Measurements from ENCODE around the gene PRDM2. TPM values are rescaled to one million over a fixed set of nuclear protein-coding genes. Genes with fewer than 3 reads are reported as not detected.

The PRDM2 gene
- total RNA-seq, 1 donor from 2014 or later: 55.2 TPM

- TF ChIP-seq, protein P1, sequence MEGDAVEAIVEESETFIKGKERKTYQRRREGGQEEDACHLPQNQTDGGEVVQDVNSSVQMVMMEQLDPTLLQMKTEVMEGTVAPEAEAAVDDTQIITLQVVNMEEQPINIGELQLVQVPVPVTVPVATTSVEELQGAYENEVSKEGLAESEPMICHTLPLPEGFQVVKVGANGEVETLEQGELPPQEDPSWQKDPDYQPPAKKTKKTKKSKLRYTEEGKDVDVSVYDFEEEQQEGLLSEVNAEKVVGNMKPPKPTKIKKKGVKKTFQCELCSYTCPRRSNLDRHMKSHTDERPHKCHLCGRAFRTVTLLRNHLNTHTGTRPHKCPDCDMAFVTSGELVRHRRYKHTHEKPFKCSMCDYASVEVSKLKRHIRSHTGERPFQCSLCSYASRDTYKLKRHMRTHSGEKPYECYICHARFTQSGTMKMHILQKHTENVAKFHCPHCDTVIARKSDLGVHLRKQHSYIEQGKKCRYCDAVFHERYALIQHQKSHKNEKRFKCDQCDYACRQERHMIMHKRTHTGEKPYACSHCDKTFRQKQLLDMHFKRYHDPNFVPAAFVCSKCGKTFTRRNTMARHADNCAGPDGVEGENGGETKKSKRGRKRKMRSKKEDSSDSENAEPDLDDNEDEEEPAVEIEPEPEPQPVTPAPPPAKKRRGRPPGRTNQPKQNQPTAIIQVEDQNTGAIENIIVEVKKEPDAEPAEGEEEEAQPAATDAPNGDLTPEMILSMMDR (conservative IDR thresholded peaks at IDR 0.05): no peak
- peaks cover 3% of the 10 kb centered on the region for H3K9me3 Mint-ChIP-seq
- H3K27me3 Mint-ChIP-seq (ENCODE audit: low read depth): no peaks in the 10 kb centered on the region
- H3K36me3 Mint-ChIP-seq (ENCODE audit: low read depth): peaks cover 3% of the 10 kb centered on the region
- H3K27ac Mint-ChIP-seq (ENCODE audit: unreplicated experiment): no peak overlapping the region
- DNase-seq (ENCODE audit: low read depth, low spot score): no peak
- H3K4me3 Mint-ChIP-seq: no peak overlapping the region
- no peaks in the 10 kb centered on the region for H3K4me1 Mint-ChIP-seq
Observed at GRCh38 chr1:13662493-13662892, 37.5 kb upstream of the PRDM2 start.

DNA sequence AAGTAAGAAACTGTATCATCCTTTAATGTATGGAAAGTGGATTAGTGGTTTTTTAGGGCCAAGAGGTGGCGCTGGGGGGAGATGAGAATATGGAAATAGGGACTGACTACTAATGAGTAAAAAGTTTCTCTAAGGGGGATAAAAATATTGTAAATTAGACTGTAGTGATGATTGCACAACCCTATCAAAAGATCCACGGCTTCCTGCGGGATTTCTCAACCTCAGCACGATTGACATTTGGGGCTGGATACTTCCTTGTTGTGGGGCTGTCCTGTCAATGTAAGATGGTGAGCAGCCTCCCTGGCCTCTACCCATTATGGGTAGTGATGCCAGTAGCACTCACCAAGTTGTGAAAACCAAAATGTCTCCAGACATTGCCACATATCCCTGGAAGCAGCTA is 36.0 kb upstream of the PRDM2 start:
- Mint-ChIP-seq H3K9me3 (peaks cover 3% of the 10 kb centered on the region), H3K27me3 (ENCODE audit: low read depth) (no peaks in the 10 kb centered on the region), H3K36me3 (ENCODE audit: low read depth) (peaks cover 3% of the 10 kb centered on the region), H3K4me3 (no peak overlapping the region), H3K4me1 (no peaks in the 10 kb centered on the region), H3K27ac (ENCODE audit: unreplicated experiment) (no peak overlapping the region)
- no peak for DNase-seq (ENCODE audit: low read depth, low spot score)
- TF ChIP-seq, protein P1 (conservative IDR thresholded peaks at IDR 0.05): no peak

GRCh38 chr1:13664451-13664850 is 35.5 kb upstream of the PRDM2 start:
- Mint-ChIP-seq H3K4me3 (no peak overlapping the region), H3K27ac (ENCODE audit: unreplicated experiment) (no peak overlapping the region), H3K4me1 (no peaks in the 10 kb centered on the region), H3K27me3 (ENCODE audit: low read depth) (no peaks in the 10 kb centered on the region), H3K36me3 (ENCODE audit: low read depth) (peaks cover under 1% of the 10 kb centered on the region), H3K9me3 (peaks cover under 1% of the 10 kb centered on the region)
- DNase-seq (ENCODE audit: low read depth, low spot score): no peak
- TF ChIP-seq, protein P1 (conservative IDR thresholded peaks at IDR 0.05): no peak

DNA sequence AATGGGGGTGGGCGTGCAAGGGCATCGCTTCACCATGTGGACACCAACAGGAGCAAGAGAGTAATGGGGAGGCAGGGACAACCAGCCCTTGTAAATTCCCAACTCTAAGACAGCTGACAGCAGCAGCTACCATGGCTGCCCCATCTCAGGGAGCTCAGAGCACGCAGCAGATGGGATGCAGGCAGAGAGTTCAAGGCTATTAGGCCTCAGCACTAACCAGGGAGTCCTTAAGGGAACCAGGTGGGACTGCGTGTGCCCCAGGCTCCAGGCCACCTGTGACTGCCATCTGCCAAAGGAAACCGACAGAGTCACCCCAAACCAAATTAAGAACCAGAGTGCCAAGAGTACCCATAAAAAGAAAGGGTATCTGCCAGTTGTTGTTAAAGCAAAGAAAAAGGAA is 33.7 kb upstream of the PRDM2 start:
- no peak overlapping the region for H3K27ac Mint-ChIP-seq (ENCODE audit: unreplicated experiment)
- no peaks in the 10 kb centered on the region for H3K9me3 Mint-ChIP-seq
- no peaks in the 10 kb centered on the region for H3K27me3 Mint-ChIP-seq (ENCODE audit: low read depth)
- no peaks in the 10 kb centered on the region for H3K4me1 Mint-ChIP-seq
- DNase-seq (ENCODE audit: low read depth, low spot score): no peak
- no peak overlapping the region for H3K4me3 Mint-ChIP-seq
- no peaks in the 10 kb centered on the region for H3K36me3 Mint-ChIP-seq (ENCODE audit: low read depth)
- TF ChIP-seq, protein P1 (conservative IDR thresholded peaks at IDR 0.05): no peak

DNA sequence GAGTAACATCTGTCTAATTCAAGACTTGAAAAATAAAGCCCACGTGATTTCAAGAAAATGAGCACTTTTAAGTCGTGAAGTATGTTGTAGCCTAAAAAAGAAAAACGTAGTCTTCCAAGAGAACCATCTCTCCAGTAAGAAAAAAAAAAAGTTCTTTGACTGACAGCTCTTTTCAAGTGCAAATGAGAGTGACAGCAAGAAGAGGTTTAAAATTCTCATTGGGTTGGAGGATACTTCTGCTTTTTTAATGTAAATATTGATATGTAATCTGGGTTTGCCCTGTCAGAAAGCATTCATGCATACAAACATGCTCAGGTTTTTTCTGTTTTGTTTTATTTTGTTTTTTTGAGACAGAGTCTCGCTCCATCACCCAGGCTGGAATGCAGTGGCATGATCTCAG is 32.3 kb upstream of the PRDM2 start:
- Mint-ChIP-seq H3K36me3 (ENCODE audit: low read depth) (no peaks in the 10 kb centered on the region), H3K27me3 (ENCODE audit: low read depth) (no peaks in the 10 kb centered on the region), H3K4me1 (no peaks in the 10 kb centered on the region), H3K4me3 (no peak overlapping the region), H3K9me3 (no peaks in the 10 kb centered on the region), H3K27ac (ENCODE audit: unreplicated experiment) (no peak overlapping the region)
- TF ChIP-seq, protein P1 (conservative IDR thresholded peaks at IDR 0.05): no peak
- no peak for DNase-seq (ENCODE audit: low read depth, low spot score)

DNA sequence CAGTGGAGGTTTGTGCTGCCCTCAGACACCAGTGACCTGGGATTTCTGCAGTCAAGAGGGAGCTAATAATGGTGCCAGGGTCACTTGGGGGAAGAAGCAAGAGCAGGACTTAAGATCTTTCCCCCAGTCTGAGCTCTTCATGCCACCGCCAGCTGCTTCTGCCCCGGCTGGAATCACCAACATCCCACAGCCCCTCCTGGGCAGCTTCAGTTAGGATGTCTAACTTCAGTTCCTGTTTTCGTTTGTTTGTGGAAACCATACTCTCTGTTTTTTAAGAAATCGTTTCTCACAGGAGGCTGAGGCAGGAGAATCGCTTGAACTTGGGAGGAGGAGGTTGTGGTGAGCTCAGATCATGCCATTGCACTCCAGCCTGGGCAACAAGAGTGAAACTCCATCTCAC is 25.6 kb upstream of the PRDM2 start:
- H3K36me3 Mint-ChIP-seq (ENCODE audit: low read depth): no peaks in the 10 kb centered on the region
- TF ChIP-seq, protein P1 (conservative IDR thresholded peaks at IDR 0.05): no peak
- H3K4me3 Mint-ChIP-seq: no peak overlapping the region
- no peaks in the 10 kb centered on the region for H3K4me1 Mint-ChIP-seq
- H3K27ac Mint-ChIP-seq (ENCODE audit: unreplicated experiment): no peak overlapping the region
- peaks cover 25% of the 10 kb centered on the region for H3K27me3 Mint-ChIP-seq (ENCODE audit: low read depth)
- no peak for DNase-seq (ENCODE audit: low read depth, low spot score)
- no peaks in the 10 kb centered on the region for H3K9me3 Mint-ChIP-seq

All from neural crest cell (in vitro differentiated cells).